Panc1 (cell line): Measurements from ENCODE around the gene GCSAM.

ENCODE experiments used
- CTCF ChIP-seq: fragments of 450-650 bp; IDR thresholded peaks from 2 replicates; pipeline ENCODE4 v1.5.1; 2017; ENCODE audit warnings: mild to moderate bottlenecking
- POLR2AphosphoS5 ChIP-seq: IDR thresholded peaks from 2 replicates; pipeline ENCODE4 v1.6.1; 2012; ENCODE audit warnings: mild to moderate bottlenecking, low read depth, low read length, moderate library complexity
- SIN3A ChIP-seq: IDR thresholded peaks from 2 replicates; pipeline ENCODE4 v1.6.1; 2012; ENCODE audit warnings: low read depth, mild to moderate bottlenecking, low read length, moderate library complexity, borderline replicate concordance; ENCODE audit not compliant: insufficient read depth
- TF ChIP-seq, protein P1 (sequence below), 2 experiments: IDR thresholded peaks; 2 replicates each; pipeline ENCODE4 v1.6.1; 2011 to 2012; ENCODE audit warnings: low read depth in 2 of 2, control low read depth in 1 of 2, low read length in 1 of 2, mild to moderate bottlenecking in 1 of 2, moderate library complexity in 1 of 2; ENCODE audit not compliant: insufficient read depth in 1 of 2

DNA sequence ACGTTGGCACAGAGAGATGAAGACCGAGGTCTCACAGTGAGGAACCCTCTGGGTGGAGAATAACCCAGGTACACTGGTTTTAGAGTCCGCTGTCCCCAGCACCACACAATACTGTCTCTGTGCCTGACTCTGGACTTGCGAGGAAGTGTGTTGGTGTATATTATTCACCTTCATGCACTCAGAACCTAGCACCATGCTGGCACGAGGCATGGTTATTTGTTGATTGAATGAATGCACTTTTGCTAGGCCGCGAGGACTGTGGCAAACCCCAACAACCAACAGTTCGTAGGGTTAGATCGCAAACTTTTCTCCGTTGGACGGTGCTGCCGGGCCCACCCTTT lies 47.3 kb downstream of the GCSAM start:
- TF ChIP-seq SIN3A (no peak), CTCF (no peak), POLR2AphosphoS5 (no peak)
- TF ChIP-seq, protein P1, sequence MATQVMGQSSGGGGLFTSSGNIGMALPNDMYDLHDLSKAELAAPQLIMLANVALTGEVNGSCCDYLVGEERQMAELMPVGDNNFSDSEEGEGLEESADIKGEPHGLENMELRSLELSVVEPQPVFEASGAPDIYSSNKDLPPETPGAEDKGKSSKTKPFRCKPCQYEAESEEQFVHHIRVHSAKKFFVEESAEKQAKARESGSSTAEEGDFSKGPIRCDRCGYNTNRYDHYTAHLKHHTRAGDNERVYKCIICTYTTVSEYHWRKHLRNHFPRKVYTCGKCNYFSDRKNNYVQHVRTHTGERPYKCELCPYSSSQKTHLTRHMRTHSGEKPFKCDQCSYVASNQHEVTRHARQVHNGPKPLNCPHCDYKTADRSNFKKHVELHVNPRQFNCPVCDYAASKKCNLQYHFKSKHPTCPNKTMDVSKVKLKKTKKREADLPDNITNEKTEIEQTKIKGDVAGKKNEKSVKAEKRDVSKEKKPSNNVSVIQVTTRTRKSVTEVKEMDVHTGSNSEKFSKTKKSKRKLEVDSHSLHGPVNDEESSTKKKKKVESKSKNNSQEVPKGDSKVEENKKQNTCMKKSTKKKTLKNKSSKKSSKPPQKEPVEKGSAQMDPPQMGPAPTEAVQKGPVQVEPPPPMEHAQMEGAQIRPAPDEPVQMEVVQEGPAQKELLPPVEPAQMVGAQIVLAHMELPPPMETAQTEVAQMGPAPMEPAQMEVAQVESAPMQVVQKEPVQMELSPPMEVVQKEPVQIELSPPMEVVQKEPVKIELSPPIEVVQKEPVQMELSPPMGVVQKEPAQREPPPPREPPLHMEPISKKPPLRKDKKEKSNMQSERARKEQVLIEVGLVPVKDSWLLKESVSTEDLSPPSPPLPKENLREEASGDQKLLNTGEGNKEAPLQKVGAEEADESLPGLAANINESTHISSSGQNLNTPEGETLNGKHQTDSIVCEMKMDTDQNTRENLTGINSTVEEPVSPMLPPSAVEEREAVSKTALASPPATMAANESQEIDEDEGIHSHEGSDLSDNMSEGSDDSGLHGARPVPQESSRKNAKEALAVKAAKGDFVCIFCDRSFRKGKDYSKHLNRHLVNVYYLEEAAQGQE (IDR thresholded peaks at IDR 0.05; ENCODE audit: insufficient read depth in 1 of 2, low read depth in 2 of 2, low read length in 1 of 2): no peak
